Posterior vena cava (tissue), 2 donors: Measurements from ENCODE around the gene DAD1. TPM values are rescaled to one million over a fixed set of nuclear protein-coding genes. Genes with fewer than 3 reads are reported as not detected.
A peak's percentile ranks its signal among the peaks of the same experiment; 100 is the strongest.
"Not testable (repeated sequence)": the region's sequence is repeated elsewhere in the genome, so short reads cannot be mapped to it uniquely, and the experiment has no call there.

Experiments
- DNase-seq: peaks from one replicate; pipeline ENCODE4 v3.0.0-alpha.2; 2020; ENCODE audit warnings: low spot score
- intact Hi-C, 2 donors: fragments of 100-400 bp; cut with DNase I; formaldehyde crosslinking; loops; one replicate each; pipeline versions ENCODE4 v1.14.1 to v1.14.2; 2022 to 2023
- total RNA-seq, 2 donors: library from RNA; stranded (reverse); fragmentation: NEBNext Ultra II Directional; extraction: Animal tissue kit (Norgen Biotek cat#: 25700); gene quantifications; one replicate each; pipeline ENCODE4 v1.2.1, GENCODE V29; 2021
- donor health status: DM: yes; HTN: yes; CAD: no.
- donor health status: DM: yes; HTN: yes; CAD: no.

DAD1 gene
- total RNA-seq, 2 donors from 2014 or later, result 160 to 182 TPM

DNA sequence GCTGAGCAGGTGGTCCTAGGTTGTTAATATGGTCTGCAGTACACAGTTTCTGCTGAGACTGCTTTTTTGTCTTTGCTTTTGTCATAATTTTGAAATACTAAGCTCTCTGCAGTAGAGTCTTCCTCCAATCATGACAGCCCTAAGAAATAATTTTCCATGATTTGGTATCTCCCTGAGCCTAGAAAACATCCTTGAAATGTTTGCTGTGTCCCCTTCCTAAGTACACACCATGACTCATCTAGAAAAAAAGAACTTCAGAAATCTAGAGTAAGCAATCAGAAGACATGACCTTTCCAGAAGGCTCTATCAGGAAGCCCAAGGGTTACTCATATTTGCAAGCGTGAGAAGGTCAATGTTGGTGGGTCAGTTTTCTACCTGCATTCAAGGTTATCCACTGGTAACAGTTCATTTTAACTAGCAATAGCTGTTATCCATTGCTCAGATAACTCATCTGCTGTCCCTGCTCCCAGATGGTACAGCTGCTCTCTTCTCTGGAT is 16.4 kb downstream of the DAD1 start:
- DNase-seq, result no peak
- intact Hi-C loops, result no loop called here

DNA sequence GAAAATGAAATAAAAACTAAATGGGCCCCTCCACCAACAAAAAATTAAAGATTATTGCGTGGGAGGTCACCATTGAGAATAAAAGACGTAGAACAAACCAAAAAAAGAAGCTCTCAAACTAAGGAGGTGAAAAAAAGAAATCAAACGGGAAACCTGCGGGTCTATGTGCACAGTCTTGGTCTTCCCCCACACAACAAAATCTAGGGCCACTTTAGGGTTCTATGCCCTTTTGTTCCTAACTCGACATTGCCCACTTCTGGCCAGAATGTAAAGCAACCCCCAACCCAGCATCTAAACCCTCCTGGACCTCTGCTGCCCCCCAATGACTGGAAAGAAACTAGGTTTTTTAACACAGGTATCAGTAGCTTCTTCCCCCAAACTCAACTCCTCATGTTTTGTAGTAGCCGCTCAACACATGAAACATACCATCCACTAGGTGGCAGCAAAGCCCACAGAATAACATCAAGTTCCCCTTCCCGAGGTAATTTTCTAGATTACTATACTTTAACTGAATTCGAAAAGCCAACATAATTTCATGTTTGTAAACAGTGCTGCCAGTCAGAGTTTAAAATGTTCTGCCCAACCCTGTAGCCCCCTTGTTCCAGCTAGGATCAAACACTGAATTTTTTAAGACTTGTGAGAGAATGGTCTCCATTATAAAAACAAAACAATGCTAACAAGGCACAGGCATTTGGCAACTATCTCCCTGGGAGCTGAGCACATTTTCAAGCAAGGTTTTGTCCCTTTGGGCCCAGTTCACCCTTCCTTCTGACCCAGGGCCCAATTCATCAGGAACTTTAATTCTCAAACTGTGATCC is 18.7 kb downstream of the DAD1 start:
- no peak for DNase-seq
- intact Hi-C loops, result no loop called here

DNA sequence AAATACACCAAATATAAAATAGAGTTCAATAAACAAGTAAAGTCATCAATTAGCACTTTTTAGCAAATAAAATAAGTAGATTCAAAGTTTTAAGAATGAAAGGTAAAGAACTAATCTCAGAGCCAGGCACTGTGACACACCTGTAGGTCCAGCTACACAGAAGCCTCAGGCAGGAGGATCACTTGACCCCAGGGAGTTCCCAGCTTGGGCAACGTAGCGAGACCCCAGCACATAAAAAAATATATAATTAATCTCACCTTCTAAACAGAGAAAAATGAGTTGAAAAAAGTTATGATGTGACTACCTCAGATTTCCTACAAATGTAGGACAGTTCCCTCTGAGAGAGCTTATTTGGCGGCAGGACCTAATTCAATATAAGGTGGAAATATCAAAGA is 19.3 kb downstream of the DAD1 start:
- DNase-seq, result no peak
- intact Hi-C loops, result loop anchor here in 1 of 2 donors (10.0 kb wide), 1 partner anchor 275 kb away; no protein-coding TSS in a partner anchor

DNA sequence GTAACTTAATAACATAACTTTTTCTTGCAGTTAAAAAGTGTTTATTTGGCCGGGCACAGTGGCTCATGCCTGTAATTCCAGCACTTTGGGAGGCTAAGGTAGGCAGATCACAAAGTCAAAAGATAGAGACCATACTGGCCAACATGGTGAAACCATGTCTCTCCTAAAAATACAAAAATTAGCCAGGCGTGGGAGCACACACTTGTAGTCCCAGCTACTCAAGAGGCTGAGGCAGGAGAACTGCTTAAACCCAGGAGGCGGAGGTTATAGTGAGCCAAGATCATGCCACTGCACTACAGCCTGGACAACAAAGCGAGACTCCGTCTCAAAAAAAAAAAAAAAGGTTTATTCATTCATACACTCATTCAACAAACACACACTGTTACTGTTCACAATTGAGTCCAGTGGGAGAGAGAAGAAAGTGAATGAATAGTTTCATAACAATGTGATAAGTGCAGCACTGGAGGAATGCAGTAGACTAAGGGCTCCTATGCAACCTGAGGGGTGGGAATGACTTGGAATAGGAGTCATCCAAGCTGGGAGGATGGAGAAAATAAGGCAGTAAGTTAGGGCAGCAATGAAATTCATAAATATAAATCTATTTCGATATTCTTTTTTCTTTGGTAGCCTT is 19.8 kb downstream of the DAD1 start:
- intact Hi-C loops, result loop anchor here in 1 of 2 donors (10.0 kb wide), 1 partner anchor 276 kb away; no protein-coding TSS in a partner anchor

DNA sequence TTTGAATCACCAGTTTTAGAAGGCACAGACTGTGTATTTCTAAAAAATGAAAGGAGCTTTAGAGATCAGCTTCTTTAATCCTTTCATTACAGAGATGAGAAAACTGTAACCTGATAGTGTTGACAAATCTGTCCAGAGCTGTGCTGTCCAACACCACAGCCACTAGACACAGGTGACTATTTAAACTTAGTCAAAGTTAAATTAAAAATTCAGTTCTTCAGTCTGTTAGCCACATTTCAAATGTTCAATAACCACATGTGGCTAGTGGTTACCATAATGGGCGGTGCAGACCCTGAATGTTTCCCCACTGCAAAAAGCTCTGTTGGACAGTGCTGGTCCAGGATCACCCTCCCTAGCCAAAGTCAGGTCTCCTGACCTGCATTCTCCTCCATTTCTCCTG is 21.6 kb downstream of the DAD1 start:
- no peak for DNase-seq
- intact Hi-C loops, result loop anchor here in 1 of 2 donors (10.0 kb wide), 1 partner anchor 277 kb away; no protein-coding TSS in a partner anchor

More for the DNA sequence above, 19.8 kb downstream of the DAD1 start:
- DNase-seq, result no peak

DNA sequence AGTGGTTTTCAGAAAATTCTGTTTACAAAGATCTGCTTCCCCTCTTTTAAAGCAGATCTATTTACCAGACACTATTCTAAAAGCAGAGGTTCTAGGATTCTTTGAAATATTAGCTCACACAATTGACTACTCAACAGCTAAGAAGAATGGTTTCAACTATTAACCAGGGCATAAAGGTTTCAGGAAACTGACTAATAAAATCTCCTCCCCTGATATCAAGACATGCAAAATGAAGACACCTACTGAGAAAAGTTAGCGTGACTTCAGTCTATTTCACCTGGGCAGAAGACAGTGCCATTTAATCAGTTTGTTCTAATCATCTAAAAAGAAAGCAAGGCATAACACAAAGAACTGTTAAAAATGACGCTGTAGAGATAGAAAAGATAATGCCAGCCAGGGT is 22.2 kb downstream of the DAD1 start:
- DNase-seq, result no peak
- intact Hi-C loops, result loop anchor here in 1 of 2 donors (10.0 kb wide), 1 partner anchor 278 kb away; no protein-coding TSS in a partner anchor

DNA sequence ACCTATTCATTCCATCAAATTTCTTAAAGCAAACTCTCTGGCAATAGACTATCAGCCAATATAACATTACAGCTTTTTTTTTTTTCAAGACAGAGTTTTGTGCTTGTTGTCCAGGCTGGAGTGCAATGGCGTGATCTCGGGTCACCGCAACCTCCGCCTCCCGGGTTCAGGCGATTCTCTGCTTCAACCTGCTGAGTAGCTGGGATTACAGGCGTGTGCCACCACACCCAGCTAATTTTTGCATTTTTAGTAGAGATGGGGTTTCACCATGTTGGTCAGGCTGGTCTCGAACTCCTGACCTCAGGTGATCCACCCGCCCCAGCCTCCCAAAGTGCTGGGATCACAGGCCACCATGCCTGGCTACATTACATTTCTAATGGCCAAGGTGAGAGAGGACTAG is 22.8 kb downstream of the DAD1 start:
- intact Hi-C loops, result loop anchor here in 1 of 2 donors (10.0 kb wide), 1 partner anchor 279 kb away; no protein-coding TSS in a partner anchor
- DNase-seq, result not testable (repeated sequence)

DNA sequence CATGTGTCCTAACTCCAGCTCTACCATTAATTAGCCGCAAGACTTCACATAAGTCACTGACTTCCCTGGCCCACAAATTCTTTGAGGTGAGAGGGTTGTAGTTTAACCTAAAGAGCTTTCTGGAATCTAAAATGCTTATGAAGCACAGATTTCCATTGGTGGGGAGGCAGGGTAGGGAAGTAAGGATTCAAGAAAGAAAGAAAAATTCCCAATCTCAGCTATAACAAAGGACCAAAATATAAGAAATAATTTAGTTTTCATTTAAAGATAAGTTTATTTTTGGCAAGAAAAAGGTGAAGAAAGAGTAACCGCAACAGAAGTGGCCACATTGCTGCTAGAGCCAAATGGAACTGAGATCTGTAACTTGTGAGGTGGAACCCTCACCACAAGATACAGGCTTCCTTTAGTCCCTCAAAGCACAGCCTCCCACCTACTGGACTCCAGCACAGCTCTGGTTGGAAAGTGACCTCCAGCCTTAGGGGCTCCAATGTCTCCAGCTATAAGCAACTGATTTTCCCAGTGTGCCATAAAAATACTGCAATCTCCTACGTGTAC is 23.6 kb downstream of the DAD1 start:
- DNase-seq, result no peak
- intact Hi-C loops, result loop anchor here in 1 of 2 donors (10.0 kb wide), 1 partner anchor 279 kb away; no protein-coding TSS in a partner anchor

DNA sequence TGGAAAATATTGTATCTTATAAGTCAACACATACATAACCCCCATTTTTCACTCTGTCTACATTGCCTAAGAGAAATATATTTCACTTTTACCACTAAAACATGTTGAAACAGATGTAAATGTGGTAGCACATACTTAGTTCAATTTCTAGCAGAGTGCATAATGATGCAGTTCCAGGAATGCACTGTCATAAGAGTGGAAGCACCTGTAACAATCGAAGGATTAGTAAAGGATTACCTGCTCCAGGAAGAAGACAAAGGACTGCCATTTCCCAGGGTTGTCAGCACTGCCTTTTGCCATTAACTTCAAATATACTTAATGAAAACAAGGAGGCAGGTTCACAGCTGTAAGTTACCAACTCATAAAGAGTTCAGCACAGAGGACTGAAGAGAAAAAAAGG is 24.6 kb downstream of the DAD1 start:
- no peak for DNase-seq
- intact Hi-C loops, result loop anchor here in 1 of 2 donors (10.0 kb wide), 1 partner anchor 280 kb away; no protein-coding TSS in a partner anchor

DNA sequence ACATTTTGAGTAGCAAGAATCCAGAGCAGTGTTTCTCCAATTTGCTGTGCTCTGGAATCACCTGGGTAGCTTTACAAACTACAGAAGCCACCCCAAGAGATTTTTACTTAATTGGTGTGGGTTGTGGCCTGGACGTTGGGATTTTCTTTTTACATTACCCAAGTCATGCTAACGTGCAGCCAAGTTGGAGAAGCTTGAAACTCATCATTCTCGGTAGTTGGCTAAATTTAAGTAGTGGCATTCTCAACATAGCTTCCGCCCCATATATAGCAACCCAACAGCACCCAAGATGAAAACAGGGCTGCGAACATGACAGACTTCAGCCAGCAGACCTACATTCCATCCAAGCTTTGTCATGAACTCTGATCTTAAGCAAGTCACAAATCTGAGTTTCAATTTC is 25.0 kb downstream of the DAD1 start:
- intact Hi-C loops, result loop anchor here in 1 of 2 donors (10.0 kb wide), 1 partner anchor 281 kb away; no protein-coding TSS in a partner anchor

DNA sequence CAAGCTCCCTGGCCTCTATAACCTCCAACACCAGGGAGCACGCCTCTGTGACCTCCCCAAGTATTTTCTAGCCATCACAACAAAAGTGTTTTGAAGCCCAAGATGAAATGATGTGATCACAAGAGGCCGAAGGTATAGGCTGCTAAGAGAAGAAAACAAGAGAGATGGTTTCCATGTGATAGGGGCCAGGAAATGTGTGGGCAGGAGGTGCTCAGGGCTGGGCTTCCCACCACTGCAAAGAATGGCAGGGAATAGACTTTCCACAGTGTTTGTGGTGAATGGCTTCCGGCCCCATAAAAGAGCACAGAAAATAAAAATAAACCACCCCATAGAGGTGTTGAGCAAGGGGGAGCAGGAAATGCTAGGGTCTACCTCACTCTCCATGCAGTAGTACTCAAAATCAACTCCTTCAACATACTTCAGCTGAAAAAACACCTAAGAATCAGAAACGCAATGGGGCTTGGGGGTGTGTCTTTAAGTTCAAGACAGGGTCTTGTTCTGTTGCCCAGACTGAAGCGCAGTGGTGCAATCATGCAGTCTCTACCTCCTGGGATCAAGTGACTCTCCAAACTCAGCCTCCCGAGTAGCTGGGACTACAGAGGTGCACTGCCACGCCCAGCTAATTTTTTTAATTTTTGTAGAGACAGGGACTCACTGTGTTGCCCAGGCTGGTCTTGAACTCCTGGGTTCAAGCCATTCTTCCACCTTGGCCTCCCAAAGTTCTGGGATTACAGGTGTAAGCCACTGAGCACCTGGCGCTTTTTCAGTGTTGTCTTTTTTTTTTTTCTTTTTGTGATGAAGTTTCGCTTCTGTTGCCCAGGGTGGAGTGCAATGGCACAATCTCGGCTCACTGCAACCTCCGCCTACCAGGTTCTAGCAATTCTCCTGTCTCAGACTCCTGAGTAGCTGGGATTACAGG is 27.1 kb downstream of the DAD1 start:
- intact Hi-C loops, result loop anchor here in 1 of 2 donors (10.0 kb wide), 1 partner anchor 283 kb away; no protein-coding TSS in a partner anchor
- DNase-seq, result no peak

More for the DNA sequence above, 25.0 kb downstream of the DAD1 start:
- DNase-seq, result no peak

DNA sequence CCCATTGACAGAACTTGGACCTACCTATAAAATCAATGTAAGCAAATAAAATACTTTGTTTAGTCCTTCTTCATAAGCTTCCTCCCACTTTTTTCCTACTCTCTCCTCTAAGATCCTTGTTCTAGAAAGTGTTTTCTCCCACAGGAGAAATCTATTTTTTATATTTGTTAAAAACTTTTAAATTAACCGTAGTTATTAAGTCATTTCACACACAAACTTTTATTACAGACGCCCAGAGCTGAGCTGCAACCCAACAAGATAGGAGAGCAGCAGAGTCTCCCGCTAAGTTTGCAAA is 27.7 kb downstream of the DAD1 start:
- no peak for DNase-seq
- intact Hi-C loops, result loop anchor here in 1 of 2 donors (10.0 kb wide), 1 partner anchor 283 kb away; no protein-coding TSS in a partner anchor

DNA sequence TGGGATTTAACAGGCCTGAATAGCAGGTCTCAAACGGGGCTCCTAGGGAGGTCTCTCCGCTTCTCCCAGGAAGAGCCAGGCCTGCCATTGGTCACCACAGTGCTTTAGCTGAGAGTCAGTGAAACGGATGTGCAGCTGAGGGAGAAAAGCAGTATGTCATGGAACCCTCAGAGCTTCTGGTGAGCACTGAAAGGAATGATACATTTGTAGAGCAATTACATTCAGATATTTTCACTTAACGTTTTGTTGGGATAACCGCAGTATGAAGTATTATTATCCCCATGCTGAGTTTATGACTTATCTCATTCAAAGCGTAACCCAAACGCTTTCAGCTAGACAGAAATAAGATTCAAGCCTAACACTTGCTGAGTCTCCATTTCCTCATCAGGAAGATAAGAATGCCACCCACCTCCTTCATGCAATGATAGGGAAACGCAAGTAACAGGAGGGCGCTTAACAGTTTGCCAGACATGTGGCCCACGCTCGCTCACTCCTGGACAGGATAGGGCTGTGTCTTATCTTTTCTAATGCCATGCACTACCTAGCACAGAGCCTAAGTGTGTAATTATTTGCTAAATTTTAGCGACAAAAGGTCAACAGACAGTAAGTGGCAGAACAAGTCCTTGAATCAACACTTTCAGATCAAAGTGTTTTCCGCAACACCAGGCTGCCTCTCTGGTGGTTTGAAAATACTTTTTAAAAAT is 28.2 kb downstream of the DAD1 start:
- DNase-seq, result no peak
- intact Hi-C loops, result loop anchor here in 1 of 2 donors (10.0 kb wide), 1 partner anchor 284 kb away; no protein-coding TSS in a partner anchor

DNA sequence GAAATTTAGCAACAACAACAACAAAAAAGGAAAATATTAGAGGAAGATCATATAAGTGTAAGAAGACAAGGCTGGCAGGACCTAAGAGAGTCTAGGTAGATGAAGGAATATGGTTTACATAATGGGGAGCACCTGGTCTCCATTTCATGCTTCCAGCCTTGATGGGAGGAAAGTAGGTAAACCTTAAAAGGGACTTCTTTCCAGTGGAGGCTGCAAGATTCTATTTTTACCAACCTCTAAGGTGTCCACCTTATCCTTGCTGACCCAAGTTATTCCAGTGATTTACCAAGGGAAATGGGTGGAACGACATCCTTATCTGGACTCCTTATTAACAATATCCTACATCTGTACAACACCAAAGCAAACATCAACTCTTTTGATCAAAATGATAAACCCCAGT is 30.0 kb downstream of the DAD1 start:
- DNase-seq, result no peak
- intact Hi-C loops, result loop anchor here (10.0 kb wide), 2 partner anchors 164 to 436 kb away; no protein-coding TSS in a partner anchor

DNA sequence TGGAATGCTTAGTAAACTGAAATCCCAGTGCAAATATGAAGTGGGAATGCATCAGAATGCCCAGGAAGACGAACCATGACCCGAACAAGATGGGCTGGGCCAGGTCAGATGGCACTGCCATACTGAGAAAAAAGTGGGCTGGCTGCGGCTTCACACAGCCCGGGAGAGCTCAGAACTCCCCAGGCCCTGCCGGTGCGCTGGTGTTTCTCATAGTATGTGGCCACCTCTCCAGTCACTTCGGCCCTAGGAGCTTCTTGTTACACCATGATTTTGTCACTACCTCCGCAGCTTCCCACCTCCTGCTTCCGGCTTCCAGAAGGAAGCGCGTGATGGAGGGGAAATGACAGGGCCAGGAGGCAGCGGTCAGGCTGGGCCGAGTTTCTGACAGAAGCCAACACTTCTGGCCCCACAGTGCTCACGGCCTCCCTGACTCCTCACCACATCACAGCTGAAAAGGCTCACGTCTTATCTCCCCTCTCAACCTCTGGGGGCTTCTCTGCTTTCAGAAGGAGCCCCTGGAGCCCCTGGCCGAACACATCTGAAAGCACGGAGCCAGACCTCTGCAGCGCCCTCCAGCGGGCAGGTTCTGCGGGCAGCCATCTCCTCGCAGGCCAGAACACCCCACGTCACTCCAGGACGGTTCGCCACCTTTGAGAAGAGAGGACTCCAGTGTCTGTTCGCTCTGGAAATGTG is 30.7 kb downstream of the DAD1 start:
- DNase-seq, result no peak
- intact Hi-C loops, result loop anchor here (10.0 kb wide), 2 partner anchors 164 to 436 kb away; no protein-coding TSS in a partner anchor

DNA sequence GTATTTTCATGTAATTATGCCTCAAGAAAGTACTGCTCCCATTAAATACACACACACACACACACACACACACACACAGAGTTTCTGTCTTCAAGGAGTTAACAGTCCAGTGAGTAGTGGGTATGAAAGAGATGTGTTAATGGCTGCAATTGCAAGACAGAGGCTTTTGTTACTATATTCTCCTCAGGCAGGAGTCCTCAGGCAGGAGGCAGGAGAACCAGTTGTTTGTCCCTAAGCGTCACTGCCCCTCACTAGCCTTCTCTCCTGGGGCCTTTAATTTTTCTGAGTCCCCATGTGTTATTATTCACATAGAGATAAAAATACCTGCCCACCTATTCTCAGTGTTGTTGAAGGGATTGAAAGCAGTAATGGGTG is 31.2 kb downstream of the DAD1 start:
- intact Hi-C loops, result loop anchor here (2.0 to 10.0 kb wide), 3 partner anchors 163 to 437 kb away; no protein-coding TSS in a partner anchor
- no peak for DNase-seq

DNA sequence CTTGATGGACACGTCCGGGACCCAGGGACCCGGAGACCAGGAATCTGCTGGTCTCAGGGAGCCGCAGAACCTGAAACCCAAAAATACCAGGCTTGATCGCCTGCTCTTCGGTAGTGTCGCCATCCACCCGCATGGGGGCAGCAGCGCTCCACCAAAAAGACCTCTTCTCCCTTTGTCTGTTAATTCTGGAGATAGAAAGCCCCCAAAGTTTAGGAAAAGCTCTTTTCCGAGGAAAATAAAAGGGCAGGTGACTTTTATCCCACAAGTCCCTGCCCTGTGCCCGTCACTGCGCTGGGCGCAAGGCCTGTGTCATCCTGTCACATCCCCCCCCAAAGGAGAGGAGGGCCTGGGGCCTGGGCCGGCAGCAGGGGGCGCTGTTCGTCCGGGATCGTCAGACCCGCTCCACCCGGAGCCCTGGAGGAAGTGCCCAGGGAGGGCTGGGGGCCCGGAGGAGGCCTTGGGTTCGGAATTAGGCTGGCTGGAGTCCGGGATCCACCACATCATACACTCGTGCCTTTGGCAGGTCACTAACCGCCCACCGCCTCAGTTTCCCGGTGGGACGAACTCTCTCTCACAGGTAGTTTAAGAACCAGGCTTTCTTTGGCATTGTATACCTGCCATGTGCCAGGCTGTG is 31.9 kb downstream of the DAD1 start:
- intact Hi-C loops, result loop anchor here (2.0 to 10.0 kb wide), 3 partner anchors 162 to 438 kb away; no protein-coding TSS in a partner anchor
- peak; percentile 96 for DNase-seq
